ENCODE results near the gene FOXP1. TPM values are rescaled to one million over a fixed set of nuclear protein-coding genes. Genes with fewer than 3 reads are reported as not detected.
A peak's percentile ranks its signal among the peaks of the same experiment; 100 is the strongest.

FOXP1 gene
- total RNA-seq, 2 experiments from 2014 or later, result 108 to 153 TPM

- Mint-ChIP-seq H3K4me1 (no peaks in the 10 kb centered on the region), H3K4me3 (no peak overlapping the region), H3K27ac (no peak overlapping the region), H3K36me3 (ENCODE audit: low read depth) (no peaks in the 10 kb centered on the region), H3K9me3 (ENCODE audit: low read depth) (no peaks in the 10 kb centered on the region), H3K27me3 (peaks cover 13% of the 10 kb centered on the region)
- POLR2A ChIA-PET, result no interaction called here
- intact Hi-C loops (cut with DNase I, micrococcal nuclease), result no loop called here
- ATAC-seq (no peak), DNase-seq (no peak)
- CTCF ChIA-PET, result no interaction called here
These were observed 668.7 kb downstream of the FOXP1 start for GRCh38 chr3:70914862-70915261.

GRCh38 chr3:70911719-70912118, 671.8 kb downstream of the FOXP1 start:
- ATAC-seq, result no peak
- H3K27ac Mint-ChIP-seq, result no peak overlapping the region
- CTCF ChIA-PET, result interaction anchor here (1.5 kb wide), 1 partner anchor 36 kb away, joined by 3 read pairs; no protein-coding TSS in a partner anchor

GRCh38 chr3:70905491-70905890, 678.0 kb downstream of the FOXP1 start:
- Mint-ChIP-seq H3K4me1 (no peaks in the 10 kb centered on the region), H3K9me3 (ENCODE audit: low read depth) (no peaks in the 10 kb centered on the region), H3K4me3 (no peak overlapping the region), H3K27ac (no peak overlapping the region), H3K36me3 (ENCODE audit: low read depth) (no peaks in the 10 kb centered on the region), H3K27me3 (peaks cover 15% of the 10 kb centered on the region)
- ChIA-PET CTCF (interaction anchor here (0.6 kb wide), 1 partner anchor 555 kb away, joined by 3 read pairs; no protein-coding TSS in a partner anchor), POLR2A (interaction anchor here (0.6 kb wide), 1 partner anchor 53 kb away, joined by 5 read pairs; no protein-coding TSS in a partner anchor)
- intact Hi-C loops (cut with DNase I, micrococcal nuclease), result no loop called here
- no peak for DNase-seq
- no peak for ATAC-seq

More at GRCh38 chr3:70911719-70912118, 671.8 kb downstream of the FOXP1 start:
- Mint-ChIP-seq H3K36me3 (ENCODE audit: low read depth) (no peaks in the 10 kb centered on the region), H3K27me3 (peaks cover 7% of the 10 kb centered on the region), H3K4me1 (no peaks in the 10 kb centered on the region), H3K4me3 (no peak overlapping the region), H3K9me3 (ENCODE audit: low read depth) (no peaks in the 10 kb centered on the region)
- POLR2A ChIA-PET, result no interaction called here
- DNase-seq, result no peak
- intact Hi-C loops (cut with DNase I, micrococcal nuclease), result no loop called here

Small RNA genes lying within 50 kb of the gene (microRNA-seq; reads per million reads assigned to microRNA genes)
- 7.4 reads per million, percentile 24 among the genes with 10 or more reads in this experiment for gene MIR1284 (ENCODE audit: borderline replicate concordance)

Other genes with a start within 250 kb of the FOXP1 start
- gene EIF4E3, start 141.7 kb upstream of the FOXP1 start, total RNA-seq, result 10 to 100 TPM; 28.7 to 29.7 TPM
- gene GPR27, start 170.1 kb upstream of the FOXP1 start, total RNA-seq, result 1 to 10 TPM; 1.2 to 1.6 TPM
- under 1 TPM; 0.32 to 0.37 TPM for gene PROK2, start 201.4 kb upstream of the FOXP1 start, total RNA-seq

Measured in activated CD4-positive, alpha-beta T cell treated with anti-CD3 and anti-CD28 coated beads for 36 hours (primary cell).